ENCODE data around the gene SLC25A30.

DNA sequence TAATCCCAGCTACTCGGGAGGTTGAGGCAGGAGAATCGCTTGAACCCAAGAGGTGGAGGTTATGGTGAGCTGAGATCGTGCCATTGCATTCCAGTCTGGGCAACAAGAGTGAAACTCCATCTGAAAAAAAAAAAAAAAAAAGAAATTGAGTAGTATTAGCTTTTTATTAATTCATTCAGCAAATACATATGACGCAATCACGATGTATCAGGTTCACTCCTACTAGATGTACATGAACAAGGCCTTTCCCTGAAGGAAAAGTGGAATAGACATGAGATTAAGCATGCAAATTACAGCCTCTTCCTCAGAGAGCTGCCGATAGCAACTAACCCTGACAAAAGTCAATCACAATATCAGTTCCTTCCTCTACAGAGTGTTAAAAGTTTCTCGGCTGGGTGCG lies 68.0 kb downstream of the SLC25A30 start:
- TF ChIP-seq SETDB1 (CRISPR knock-in tag; IDR thresholded peaks at IDR 0.05; ENCODE audit: borderline replicate concordance) (no peak), ARNTL (CRISPR knock-in tag; IDR thresholded peaks at IDR 0.05) (no peak), SP140L (CRISPR knock-in tag; IDR thresholded peaks at IDR 0.05; ENCODE audit: borderline replicate concordance) (no peak)

Data from HepG2 (cell line).